Uterus (tissue), 2 donors: ENCODE measurements around the gene NOS1AP.

ENCODE experiments used
- CTCF ChIP-seq, 4 experiments: fragments of 200-600 bp in 2 of 4; fragments of 450-650 bp in 2 of 4; sonication (generic) in 2 of 4; IDR thresholded peaks; one replicate each; pipeline ENCODE4 v1.5.1; 2016 to 2019; ENCODE audit warnings: antibody characterized with exemption in 4 of 4, mild to moderate bottlenecking in 2 of 4, moderate library complexity in 1 of 4
- POLR2A ChIP-seq, 2 donors: fragments of 450-650 bp; IDR thresholded peaks; one replicate each; pipeline ENCODE4 v1.6.1; 2016; ENCODE audit warnings: antibody characterized with exemption in 2 of 2, mild to moderate bottlenecking in 1 of 2, moderate library complexity in 1 of 2

DNA sequence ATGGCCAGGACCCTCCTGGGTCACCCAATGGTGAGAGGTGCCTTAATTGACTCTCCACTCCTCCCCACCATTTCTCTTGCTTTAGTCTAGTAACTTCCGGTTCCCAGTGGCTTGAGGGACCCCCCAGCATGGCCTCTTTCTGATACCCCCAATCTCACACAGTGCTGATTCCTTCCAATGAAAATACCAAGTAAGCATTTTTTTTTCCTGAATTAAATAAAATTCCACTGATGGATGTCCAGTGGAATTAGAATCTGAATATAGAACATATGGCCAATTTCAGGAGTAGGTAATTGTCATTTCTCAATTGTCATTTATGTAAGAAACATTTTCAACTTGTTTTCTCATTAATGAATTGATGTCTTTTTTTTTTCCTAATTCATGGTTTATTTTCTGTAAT, 9.5 kb downstream of the NOS1AP start:
- no peak for TF ChIP-seq POLR2A (IDR thresholded peaks at IDR 0.05)
- no peak for TF ChIP-seq CTCF (IDR thresholded peaks at IDR 0.05)
